NCI-H2171 (cell line): Measurements from ENCODE around the gene WBP2.
"Not testable (repeated sequence)": the region's sequence is repeated elsewhere in the genome, so short reads cannot be mapped to it uniquely, and the experiment has no call there.

Source experiments
- DNase-seq: peaks from one replicate; lab custom pipeline; 2025; lab: John Stamatoyannopoulos, UW

The WBP2 gene

DNA sequence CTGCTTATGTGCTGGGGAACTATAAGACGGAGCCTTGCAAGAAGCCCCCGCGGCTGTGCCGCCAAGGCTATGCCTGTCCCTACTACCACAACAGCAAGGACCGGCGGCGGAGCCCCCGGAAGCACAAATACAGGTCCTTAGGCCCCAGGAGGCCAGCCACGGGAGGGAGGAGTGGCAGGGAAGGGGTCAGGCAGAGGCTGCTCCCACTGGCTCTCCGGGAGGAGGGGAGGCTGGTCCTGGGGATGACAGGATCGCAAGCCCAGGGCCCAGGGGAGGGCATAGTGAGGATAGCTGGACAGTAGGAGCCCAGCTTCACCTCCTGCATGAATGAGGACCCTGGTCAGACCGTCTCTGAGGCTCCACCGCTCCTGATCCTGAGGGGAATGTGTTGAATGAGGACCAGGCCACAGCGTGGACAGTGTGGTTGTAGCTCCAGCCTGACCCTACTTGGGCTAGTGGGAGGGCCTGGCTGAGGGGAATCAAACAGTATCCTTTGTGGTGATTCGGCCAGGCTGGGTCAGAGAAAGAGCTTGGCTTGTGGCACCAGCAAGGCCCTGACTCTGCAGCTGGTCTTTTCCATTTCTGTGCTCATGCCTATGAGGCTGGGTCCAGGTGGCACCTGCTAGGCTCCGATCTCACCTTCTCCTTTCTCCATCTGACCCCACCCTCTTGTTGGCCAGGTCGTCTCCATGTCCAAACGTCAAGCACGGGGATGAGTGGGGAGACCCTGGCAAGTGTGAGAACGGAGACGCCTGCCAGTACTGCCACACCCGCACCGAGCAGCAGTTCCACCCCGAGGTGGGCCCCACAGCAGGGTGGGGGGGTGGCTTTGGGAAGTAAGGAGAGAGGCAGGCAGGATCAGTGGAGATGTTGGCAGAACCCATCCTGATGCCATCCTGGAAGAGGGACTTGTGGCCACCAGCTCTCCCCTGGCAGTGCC lies 41.8 kb downstream of the WBP2 start:
- no peak for DNase-seq

DNA sequence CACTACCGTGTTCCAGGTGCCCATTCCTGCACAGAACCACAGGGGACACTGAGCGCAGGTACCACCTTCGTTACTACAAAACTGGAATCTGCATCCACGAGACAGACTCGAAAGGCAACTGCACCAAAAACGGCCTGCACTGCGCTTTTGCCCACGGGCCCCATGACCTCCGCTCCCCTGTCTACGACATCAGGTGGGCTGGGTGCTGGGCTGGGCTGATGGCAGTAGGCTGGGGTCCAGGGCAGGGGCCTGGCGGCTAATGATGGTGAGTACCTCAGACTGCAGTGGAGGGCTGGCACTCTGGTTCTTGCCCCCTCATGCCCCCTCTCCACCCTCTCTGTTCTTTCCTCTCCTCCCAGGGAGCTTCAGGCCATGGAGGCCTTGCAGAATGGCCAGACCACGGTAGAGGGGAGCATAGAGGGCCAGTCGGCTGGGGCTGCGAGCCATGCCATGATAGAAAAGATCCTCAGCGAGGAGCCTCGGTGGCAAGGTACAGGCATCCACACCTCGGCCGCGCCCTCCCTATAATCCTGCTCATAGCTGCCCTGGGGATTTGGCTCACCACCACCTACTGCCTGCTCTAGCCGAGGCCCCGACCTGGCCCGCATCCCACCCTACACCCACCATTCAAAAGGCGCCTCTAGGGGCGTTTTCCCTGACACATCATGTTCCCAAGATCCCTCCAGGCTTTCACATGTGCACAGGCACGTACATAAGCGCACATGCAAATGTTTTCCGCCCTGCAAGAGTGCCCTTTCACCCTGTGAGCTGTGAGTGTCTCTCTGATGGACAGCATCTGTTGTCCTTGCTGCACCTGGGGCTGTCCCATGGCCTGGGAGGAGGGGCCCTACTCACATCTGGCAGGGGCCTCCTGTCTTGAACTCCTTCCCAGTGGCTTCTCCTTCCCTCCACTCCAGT lies 42.8 kb downstream of the WBP2 start:
- no peak for DNase-seq

DNA sequence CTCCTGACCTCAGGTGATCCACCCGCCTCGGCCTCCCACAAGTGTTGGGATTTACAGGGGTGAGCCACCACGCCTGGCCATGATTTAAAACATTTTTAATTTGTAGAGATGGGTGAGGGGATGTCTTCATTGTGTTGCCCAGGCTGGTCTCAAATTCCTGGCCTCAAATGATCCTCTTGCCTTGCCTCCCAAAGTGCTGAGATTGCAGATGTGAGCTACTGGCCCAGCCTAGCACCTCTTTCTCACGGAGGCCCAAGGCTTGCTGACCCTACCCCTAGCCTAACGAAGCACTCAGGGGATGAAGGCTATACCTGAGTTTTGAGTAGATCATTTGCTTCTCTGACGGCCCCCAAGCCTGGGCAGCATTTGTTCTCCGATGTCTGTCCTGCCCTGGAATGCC lies 44.0 kb downstream of the WBP2 start:
- DNase-seq = no peak

DNA sequence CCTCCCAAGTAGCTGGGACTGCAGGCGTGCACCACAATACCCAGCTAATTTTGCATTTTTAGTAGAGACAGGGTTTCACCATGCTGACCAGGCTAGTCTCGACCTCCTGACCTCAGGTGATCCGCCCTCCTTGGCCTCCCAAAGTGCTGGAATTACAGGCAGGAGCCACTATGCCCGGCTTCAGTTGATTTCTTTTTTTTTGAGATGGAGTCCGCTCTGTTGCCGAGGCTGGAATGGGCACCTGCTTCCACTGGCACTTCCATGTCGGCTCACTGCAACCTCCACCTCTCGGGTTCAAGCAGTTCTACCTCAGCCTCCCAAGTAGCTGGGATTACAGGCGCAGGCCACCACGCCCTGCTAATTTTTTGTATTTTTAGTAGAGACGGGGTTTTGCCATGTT lies 44.4 kb downstream of the WBP2 start:
- not testable (repeated sequence) for DNase-seq

DNA sequence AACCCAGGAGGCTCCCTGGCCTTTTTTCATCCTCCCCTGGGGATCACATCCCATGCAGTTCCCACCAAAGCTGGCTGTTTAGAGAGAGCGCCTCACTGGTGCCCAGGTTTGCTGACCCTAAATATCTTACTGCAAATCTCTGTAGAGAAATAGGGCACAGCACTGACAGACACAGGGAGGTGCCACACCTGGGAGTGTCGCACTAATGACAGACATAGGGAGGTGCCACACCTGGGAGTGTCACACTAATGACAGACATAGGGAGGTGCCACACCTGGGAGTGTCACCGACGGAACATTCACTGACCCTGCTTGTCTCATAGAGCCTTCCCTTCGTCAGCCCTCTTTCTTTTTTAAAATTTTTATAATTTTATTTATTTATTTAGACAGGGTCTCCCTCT lies 44.9 kb downstream of the WBP2 start:
- DNase-seq = no peak

DNA sequence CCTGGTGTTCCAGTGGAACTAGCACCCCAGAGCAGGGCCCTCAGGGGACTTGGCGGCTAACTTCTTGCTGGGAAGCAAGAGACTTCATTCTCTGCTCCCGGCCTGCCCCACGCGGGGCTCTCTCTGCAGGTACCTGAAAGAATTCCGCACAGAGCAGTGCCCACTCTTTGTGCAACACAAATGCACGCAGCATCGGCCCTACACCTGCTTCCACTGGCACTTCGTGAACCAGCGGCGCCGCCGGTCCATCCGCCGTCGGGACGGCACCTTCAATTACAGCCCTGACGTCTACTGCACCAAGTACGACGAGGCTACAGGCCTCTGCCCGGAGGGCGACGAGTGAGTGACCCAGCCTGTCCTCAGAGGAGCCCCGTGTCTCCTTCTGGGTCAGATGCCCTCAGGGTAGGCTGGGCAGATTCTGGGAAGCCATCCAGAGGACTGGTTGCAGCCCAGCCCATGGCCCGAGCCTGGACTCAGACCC lies 45.5 kb downstream of the WBP2 start:
- no peak for DNase-seq

DNA sequence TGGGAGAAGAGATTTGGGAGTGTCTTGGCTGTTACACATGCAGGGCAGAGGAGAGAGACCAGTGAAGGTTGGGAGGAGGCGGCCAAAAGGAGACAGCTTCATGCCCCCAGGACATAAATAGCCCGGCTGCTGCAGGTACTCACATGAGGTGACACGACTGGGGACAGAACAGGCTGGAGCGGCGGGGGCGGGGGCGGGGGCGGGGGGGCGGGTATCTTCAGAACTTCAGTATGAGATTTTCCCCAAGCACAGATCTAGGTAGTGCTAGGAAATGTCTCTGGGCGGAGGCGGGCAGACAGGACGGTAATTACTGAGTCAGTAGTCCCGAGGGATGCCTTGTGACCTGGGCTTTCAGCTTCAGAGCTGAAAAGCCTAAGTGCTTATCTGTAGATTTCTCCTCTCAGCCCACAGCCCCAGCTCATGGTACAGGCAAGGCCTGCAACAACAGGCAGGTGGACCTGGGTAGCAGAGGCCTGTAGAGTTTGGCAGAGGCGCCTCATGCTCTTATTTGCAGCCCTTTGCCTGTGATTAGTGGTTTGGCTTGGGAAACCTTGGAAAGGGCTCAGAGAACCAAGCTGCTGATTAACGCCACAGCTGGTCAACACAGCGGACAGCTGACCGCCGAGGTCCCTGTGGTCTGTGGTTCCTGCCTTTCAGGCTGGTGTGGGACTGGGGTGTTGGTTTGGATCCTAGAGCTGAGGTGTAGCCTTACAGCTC lies 46.1 kb downstream of the WBP2 start:
- no peak for DNase-seq

DNA sequence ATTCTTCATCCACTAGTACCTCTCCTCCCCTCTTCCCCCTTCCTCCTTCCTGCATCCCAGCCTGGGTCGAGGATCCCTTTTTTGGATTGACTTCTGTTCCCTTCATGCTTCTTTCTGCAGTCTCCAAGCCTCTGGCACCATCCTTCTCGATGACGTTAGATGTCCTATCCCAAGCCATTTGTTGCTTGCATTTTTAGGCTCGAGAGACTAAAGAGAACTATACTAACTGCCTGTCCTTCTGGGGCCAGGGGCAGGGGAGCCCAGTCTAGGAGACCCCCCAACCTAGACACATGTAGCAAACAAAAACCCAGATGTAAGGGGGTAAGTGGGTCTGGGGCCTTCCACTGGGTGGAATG lies 46.6 kb downstream of the WBP2 start:
- DNase-seq = no peak

DNA sequence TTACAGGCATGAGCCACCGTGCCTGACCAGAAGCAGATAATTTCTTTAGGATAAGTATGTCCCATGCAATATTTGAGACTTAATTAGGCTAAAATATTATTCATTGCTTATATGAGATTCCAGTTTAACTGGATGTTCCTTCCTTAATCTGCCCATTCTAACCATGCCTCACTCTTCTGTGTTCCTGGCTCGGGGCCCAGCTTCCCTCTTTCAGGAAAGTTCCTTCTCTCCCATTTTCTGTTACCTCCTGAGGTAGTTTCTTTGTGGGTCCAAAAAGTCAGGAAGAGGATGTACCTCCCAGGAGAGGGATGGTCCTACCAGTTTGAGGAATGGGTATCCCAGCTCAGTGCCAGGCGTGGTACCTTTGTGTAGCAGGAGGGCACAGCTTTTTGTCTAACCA lies 47.3 kb downstream of the WBP2 start:
- no peak for DNase-seq

DNA sequence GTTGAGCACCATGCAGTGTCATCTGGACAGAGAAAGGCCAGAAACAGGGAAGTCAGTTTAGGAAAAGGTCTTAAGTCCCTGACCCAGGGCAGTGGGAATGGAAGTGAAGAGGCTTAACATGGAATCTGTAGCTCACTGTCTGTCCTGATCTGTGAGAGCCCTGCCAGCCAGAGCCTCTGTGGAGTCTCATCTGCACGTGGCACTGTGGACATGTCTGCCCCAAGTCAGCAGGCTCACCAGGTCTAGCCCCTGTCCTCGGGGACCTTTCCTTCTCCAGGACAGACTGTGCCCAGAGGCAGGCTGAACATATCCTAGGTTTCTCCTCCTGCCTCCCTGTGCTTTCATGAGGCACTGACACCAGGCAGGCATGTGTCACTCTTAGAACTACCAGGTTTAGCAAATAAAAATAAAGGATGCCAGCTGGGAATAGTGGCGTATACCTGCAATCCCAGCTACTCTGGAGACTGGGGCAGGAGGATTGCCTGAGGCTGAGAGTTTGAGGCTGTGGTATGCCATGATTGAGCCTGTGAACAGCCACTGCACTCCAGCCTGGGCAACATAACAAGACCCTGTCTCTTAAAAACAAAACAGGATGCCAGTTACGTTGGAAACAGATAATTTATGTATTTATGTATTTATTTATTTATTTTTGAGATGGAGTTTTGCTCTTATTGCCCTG lies 48.2 kb downstream of the WBP2 start:
- DNase-seq = no peak

DNA sequence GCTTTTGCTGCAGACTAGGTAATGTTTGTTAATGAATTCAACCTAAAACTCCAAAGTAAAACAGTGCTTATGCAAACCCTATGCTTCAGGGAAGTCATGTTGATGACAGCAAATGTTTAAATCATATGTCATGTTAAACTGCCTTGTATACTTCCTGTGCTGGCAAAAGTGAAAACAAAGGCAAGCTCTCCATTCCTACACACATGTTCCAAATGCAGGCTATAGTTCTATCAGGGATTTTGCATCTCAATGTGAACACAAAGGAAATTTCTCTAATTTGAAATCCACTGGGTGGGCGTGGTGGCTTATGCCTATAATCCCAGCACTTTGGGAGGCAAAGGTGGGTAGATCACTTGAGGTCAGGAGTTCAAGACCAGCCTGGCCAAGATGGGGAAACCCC lies 51.3 kb downstream of the WBP2 start:
- no peak for DNase-seq

DNA sequence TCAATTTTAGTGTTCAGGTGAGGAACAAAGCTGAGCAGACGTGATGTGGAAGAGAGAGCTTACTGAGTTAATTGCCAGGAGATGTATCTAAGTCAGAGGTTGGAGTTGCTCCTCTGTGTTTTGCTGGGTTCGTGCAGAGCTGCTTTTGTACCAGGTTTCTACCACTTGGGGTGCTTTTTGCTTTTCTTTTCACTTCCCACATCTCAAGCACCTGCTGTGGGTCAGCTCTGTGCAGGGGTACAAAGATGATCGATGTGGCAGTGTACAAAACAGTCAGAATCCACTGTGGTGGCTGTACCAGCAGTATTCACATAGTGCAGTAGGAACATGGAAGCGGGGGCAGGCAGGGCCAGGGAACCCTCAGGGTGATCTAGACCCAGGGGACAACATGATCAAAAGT lies 55.7 kb downstream of the WBP2 start:
- no peak for DNase-seq

DNA sequence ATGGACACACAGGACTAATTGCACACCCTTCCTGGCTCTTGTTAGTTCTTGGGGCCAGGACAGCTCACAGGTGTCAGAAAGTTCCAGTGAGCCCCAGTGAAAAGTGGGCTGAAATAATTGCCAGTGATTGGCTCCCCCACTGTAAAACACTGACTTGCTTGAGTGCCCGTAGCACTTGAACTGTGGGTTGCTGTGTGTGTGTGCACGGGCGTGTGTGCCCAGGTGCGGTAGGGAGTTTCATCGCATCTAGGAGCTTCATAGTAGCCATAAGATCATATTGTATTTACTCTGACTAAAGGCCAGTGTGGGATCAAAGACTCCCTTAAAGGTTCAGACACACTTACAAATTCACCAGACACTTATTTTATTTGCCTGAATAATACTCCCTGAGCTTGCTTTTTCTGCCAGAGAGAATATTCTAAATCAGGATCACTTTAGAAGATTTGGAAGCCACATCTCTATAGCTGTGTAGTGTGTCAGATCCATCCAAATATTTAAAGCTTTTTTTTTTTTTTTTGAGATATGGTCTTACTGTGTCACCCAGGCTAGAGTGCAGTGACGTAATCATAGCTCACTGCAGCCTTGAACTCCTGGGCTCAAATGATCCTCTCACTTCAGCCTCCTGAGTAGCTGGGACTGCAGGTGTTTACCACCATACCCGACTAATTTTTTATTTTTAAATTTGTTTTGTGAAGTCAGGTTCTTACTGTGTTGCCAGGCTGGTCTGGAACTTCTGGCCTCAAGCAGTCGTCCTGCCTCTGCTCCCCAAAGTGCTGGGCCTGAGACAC lies 59.1 kb downstream of the WBP2 start:
- DNase-seq = no peak
